ENCODE data around the gene IL17REL.
"Not testable (repeated sequence)": the region's sequence is repeated elsewhere in the genome, so short reads cannot be mapped to it uniquely, and the experiment has no call there.

IL17REL gene

GRCh38 chr22:49986325-49986724 lies 26.2 kb downstream of the IL17REL start:
- DNase-seq (ENCODE audit: low spot score): no peak

- DNase-seq (ENCODE audit: low spot score): no peak
Observed at GRCh38 chr22:49983148-49984042, 29.2 kb downstream of the IL17REL start.

- DNase-seq (ENCODE audit: low spot score): not testable (repeated sequence)
Observed at GRCh38 chr22:49981799-49982198, 30.8 kb downstream of the IL17REL start.

DNA sequence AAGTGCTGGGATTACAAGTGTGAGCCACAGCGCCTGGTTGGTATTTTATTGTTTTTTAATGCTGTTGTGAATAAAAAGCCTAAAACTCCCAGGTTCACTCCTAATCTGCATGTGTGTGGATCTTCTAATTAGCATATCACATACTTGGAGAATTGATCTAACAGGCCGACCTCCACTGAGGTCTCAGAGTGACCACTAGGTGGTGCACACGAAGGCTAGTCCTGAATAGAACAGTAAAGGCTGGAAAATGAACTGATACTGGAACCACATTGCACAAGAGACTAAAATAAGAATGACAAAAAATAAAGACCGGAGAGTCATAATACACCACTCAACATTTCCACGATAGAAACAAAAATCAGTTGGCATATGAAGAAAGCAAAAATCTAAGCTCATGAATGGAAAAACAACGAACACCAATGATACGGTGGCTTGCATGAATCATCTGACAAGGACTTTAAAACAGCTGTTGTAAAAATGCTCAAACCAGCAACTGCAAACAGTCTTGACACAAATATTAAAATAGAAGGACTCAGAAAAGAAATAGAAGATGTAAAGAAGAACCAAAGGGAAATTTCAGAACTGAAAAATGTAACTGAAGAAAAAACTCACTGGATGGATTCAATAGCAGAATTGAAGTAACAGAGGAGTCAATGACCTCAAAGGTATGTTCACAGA lies 32.8 kb downstream of the IL17REL start:
- DNase-seq (ENCODE audit: low spot score): peak; percentile 74

- DNase-seq (ENCODE audit: low spot score): no peak
Observed at GRCh38 chr22:49977578-49977977, 35.0 kb downstream of the IL17REL start.

GRCh38 chr22:49976439-49977175 lies 36.0 kb downstream of the IL17REL start:
- DNase-seq (ENCODE audit: low spot score): peak; percentile 73

DNA sequence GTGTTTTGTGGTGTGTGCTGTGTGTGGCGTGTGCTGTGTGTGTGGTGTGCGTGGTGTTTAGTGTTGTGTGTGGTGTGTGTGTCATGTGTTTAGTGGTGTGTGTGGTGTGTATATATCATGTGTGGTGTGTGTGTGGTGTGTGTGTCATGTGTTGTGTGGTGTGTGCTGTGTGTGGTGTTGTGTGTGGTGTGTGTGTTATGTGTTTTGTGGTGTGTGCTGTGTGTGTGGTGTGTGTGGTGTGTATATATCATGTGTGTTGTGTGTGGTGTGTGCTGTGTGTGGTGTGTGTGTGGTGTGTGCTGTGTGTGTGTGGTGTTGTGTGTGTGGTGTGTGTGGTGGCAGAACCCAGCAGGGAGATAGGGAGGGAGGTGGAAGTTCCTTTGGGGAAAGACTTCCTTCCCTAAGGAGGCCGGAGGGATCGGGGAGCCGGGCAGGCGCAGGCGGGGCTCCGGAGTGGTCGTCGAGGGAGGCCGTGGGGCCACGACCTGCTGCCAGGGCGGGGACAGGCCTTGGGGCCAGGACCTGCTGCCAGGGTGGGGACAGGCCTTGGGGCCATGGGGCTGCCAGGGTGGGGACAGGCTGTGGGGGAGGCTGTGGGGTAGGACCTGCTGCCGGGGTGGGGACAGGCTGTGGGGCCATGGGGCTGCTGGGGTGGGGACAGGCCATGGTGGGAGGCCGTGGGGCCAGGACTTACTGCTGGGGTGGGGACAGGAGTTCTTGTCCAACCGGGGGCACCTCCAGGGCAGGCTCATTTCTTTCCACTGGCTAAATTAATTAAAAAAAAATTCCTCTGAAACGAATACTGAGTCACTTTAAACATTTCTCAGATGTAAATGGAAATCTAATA lies 36.8 kb downstream of the IL17REL start:
- DNase-seq (ENCODE audit: low spot score): no peak

DNA sequence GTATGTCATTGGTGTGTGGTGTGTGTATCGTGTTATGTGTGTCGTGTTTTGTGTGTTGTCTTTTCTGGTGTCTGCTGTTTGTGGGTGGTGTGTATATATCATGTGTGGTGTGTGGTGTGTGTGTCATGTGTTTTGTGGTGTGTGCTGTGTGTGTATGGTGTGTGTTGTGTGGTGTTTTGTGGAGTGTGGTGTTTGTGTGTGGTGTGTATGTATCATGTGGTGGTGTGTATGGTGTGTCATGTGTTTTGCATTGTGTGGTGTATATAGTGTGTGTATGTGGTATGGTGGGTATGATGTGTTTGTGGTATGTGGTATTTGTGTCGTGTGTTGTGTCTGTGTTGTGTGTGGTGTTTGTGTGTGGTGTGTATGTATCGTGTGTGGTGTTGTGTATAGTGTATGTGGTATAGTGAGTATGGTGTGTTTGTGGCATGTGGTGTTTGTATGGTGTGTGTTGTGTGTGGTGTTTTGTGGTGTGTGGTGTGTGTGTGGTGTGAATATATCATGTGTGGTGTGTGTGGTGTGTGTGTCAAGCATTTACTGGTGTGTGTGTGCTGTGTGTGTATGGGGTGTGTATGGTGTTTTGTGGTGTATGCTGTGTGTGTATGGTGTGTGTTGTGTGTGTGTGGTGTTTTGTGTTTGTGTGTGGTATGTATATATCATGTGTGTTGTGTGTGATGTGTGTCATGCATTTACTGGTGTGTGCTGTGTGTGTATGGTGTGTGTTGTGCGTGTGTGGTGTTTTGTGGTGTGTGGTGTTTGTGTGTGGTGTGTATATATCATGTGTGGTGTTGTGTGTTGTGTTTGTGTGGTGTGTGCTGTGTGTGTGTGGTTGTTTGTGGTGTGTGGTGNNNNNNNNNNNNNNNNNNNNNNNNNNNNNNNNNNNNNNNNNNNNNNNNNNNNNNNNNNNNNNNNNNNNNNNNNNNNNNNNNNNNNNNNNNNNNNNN lies 39.3 kb downstream of the IL17REL start:
- DNase-seq (ENCODE audit: low spot score): peak; percentile 38

DNA sequence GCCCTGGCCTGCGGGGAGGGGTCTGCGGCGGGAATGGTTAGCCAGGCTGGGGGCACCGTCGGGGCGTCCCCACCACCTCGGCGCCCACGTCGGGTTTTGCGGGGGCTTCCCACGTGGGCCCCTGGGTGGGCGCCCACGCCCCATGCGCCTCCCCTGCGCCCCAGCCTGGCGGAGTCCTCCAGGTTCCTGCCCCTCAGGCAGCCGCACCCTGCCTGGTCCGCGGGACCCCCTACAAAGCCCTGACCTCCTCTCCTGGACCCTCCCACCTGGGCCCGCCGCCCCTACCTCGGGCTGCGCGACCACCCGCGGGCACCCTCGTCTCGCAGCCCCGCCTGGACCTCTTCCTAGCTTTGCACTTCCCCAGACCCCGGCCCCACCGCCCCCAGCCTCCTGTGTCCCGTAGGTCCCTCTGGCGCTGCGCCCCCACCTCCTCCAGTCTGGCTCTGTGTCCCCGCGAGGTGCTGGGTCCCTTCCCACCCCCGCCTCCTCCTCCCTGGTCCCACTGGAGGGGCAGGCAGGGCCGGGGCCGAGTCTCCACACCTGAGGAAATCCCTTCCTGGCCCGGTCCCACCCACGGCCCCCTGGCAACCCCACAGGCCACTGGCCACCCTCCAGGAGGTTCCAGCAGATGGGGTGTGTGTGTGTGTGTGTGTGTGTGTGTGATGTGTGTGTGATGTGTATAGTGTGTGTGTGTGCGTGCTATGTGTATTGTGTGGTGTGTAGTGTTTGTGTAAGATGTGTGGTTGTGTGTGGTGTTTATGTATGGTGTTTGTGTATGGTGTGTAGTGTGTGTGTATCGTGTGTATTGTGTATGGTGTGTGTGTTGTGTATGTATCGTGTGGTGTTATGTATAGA lies 40.2 kb downstream of the IL17REL start:
- DNase-seq (ENCODE audit: low spot score): no peak

GRCh38 chr22:49971232-49972162 lies 41.1 kb downstream of the IL17REL start:
- DNase-seq (ENCODE audit: low spot score): peak; percentile 49

DNA sequence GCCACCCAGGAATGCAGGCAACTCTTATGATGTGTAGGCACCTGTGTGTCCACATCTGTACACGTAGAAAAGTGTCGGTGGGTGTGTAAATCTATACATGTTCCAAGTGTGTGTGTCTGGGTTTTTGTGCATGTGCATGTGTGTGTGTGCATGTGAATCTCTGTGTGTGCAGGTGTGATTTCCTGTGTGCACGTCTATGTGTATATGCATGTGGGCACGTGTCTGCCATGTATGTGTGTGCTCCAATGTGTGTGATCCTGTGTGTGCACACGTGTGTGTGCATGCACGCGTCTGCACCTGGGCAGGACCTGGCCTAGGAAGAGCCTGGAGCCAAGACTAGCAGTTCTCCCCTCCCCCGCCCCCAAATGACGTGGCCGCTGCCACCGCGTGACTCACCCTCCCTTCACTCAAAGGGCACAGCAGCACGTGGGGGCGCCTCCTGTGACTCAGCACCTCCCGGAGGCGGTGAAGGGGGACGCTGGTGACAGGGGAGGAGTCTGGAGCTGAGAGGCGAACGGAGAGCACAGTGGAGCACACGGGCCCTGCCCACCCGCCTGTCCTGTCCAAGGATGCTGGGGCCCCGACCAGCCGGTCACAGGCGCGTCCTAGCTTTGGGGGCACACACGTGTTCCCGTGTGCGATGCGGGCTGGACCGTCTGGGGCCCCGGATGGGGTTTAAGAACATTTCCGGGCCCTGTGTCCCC lies 41.9 kb downstream of the IL17REL start:
- DNase-seq (ENCODE audit: low spot score): peak; percentile 90

GRCh38 chr22:49969751-49970527 lies 42.6 kb downstream of the IL17REL start:
- no peak for DNase-seq (ENCODE audit: low spot score)

GRCh38 chr22:49968831-49969661 lies 43.5 kb downstream of the IL17REL start:
- no peak for DNase-seq (ENCODE audit: low spot score)

- no peak for DNase-seq (ENCODE audit: low spot score)
Observed at GRCh38 chr22:49968313-49968830, 44.2 kb downstream of the IL17REL start.

DNA sequence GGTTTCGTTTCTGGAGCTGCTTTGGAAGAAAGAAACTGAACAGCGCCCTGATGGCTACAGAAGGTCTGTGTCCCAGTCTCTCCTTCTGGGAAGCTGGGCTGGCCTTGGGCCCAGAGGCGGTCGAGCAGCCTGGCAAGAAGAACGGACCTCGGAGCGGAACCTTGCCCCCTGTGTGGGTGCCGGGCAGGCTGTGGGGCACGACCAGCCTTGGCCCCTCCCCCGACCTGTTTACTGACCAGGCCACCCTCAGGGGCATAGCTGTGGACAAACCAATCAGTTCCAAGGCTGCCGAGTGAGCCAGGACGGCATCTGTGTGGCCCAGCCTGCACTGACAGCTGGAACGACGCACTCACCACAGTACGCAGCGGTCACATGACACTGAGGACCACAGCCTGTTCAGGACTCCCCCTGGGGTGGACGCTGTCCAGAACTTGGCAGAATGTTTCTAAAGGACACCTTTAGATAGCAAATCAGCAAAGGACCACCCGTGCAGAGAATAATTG lies 44.8 kb downstream of the IL17REL start:
- no peak for DNase-seq (ENCODE audit: low spot score)

Measured in NAMALWA (cell line).